T-helper 22 cell (primary cell): ENCODE data around the gene RSPH3.
"Not testable (repeated sequence)": the region's sequence is repeated elsewhere in the genome, so short reads cannot be mapped to it uniquely, and the experiment has no call there.

Experiments used
- DNase-seq: peaks from one replicate; pipeline ENCODE4 v3.0.0-alpha.2; 2020; ENCODE audit warnings: low read depth

The RSPH3 gene

DNA sequence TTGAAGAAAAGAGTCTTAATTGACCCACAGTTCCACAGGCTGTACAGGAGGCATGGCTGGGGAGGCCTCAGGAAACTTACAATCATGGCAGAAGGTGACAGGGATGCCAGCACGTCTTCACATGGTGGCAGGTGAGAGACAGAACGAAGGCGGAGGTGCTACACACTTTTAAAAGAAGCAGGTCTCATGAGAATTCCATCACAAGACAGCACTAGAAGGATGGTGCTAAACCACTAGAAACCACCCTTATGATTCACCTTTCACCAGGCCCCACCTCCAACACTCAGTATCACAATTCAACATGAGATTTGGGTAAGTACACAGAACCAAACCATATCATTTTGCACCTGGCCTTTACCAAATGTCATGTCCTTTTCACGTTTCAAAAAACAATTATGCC is 23.9 kb upstream of the RSPH3 start:
- no peak for DNase-seq

DNA sequence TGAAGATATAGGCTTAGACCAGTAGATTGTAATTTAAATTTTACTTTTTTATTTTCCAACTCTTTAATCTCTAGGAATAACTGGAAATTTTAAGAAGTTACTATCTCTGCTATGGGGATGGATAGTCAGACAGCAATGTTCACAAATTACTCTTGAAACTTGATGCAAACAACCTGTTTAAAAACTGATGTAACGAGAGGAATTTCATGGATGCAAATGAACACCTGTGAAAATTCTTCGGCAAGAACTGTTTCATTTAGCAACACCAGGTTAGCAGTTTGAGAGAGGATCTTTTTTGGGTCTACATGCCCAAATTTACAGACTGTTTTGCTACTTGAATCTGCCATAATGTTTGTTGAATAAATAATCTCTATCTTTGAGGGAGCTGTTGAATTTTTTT is 20.0 kb upstream of the RSPH3 start:
- no peak for DNase-seq

DNA sequence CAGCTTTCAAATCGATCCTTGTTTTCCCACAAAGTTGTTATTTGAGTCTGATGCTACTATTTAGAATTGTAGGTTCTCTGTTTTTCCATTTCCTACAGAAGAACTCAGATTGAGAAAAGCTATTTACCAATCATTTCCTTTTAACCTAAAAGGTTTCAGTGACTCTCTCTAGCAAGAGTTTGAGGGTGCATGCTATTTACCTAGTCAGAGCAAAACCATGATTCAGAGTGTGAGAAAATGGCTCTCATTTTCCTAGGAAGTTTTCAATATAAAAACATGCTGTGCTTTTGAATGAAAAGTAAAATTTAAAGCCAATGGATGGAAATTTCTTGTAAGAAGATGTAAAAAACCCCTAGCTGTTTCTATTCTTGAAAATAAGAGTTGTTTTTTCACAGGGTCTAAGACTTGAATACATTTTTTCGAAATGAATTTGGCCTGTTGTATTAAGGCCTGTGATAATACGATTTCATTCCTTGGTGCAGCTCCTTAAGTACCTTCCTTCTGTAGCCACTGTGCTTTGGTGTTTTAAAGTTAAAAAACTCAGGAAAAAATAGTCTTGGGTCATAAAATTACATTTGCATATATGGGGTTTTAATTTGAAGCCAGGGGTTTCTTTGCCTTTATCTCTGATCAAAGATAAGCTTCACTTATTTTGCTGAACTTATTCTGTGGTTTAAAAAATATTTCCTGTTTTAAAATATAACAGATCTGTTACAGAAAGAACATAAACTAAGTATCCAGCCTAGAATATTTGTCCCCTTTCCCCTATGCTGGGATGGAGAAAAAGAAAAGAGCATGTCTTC is 18.0 kb upstream of the RSPH3 start:
- no peak for DNase-seq

DNA sequence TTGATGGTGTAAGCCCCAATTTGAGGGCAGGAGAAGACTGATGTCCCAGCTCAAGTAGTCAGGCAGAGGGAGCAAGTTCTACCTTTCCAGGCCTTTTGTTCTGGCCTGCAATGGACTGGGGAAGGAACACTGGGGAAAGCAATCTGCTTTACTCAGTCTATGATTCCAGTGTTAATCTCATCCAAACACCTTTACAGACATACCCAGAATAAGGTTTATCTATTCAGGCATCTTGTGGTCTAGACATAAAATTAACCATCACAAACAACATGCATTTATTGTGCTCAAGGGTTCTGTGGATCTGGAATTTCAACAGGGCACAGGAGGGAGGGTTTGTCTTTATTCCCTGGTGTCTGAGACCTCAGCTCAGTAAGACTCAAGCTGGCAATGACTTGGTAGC is 14.4 kb upstream of the RSPH3 start:
- no peak for DNase-seq

DNA sequence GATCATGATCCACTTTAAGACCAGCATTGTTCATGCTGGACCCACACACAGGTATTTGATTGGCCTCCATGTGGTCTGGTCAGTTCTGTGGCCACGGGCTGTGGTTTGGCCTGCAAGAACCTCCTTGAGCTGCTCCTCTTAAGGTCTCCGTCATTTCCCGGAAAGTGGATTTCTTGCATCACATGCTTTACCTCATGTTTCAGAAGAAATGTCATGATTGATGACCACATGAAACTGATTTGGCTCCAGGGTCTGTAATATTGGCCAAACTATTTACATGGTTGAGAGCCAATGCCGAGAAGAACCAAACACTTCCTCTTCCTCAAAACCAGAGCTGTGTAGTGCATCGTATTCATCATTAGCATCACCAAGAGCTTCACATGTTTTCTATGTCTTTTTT is 13.2 kb upstream of the RSPH3 start:
- no peak for DNase-seq

DNA sequence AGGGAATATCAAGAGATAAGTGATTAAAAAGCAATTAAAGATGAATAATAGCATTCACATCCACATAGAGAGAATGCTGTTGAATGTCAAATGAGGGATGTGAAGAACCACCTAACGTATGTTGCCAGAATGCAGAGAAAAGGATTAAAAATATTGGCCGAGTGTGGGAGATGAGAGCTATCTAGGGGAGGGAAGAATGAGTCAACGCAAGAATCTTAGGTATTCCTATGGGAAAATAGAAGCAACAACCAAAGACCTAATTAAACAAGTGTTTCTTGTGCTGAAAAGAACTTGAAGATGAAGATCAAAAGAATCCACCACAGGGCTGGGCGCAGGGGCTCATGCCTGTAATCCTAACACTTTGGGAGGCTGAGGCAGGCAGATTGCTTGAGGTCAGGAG is 12.2 kb upstream of the RSPH3 start:
- DNase-seq, result no peak

DNA sequence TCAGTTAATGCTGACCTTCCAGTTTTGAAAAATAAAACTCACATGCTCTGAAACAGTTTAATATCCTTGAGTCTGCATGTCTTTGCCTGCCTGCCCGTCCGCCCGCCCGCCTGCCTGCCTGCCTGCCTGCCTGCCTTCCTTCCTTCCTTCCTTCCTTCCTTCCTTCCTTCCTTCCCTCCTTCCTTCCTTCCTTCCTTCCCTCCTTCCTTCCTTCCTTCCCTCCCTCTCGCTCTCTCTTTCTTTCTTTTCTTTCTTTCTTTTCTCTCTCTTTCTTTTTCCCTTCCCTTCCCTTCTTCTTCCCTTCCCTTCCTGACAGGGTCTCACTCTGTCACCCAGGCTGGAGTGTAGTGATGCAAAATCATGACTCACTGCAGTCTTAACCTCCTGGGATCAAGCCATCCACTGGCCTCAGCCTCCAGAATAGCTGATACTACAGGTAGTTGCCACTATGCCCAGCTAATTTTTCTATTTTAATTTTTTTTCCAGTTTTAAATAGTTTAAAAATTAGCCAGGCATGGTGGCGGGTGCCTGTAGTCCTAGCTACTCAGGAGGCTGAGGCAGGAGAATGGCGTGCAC is 10.1 kb upstream of the RSPH3 start:
- not testable (repeated sequence) for DNase-seq

DNA sequence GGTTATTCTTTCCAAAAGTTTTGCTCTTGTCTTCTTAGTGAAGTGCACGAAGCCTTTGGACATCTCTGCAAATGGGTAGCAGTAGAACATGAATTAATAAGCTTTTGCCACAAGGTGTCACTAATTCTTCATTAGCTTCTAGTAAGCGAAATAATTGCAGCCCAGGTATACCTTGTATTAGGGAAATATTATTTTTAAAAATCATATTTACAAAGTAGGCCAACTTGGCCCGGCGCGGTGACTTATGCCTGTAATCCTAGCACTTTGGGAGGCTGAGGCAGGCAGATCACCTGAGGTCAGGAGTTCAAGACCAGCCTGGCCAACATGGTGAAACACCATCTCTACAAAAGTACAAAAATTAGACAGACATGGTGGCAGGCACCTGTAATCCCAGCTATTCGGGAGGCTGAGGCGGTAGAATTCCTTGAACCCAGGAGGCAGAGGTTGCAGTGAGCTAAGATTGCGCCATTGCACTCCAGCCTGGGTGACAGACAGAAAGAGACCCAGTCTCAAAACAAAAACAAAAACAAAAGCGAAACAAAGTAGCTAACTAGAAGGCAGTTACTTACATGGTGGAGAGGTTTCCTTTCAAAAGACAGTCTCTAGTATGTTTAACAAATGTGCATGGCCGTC is 8.8 kb upstream of the RSPH3 start:
- no peak for DNase-seq

DNA sequence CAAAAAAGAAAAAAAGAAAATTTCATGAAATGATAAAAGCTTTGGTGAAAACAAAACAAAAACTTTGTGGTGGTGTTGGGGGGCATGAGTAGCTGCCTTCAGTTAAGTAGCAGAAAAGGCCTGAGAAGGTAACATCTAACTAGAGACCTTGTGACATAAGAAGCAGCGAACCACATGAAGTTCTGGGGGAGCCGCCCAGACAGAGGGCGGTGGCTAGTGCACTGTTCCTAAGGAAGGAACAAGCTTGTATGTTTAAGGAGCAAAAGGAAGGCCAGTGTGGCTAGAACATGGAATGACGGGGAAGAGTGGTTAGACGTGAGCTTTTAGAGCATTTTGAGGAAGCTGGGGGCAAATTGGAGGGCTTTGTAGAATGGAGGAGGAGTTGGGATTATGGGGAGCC is 7.5 kb upstream of the RSPH3 start:
- no peak for DNase-seq

DNA sequence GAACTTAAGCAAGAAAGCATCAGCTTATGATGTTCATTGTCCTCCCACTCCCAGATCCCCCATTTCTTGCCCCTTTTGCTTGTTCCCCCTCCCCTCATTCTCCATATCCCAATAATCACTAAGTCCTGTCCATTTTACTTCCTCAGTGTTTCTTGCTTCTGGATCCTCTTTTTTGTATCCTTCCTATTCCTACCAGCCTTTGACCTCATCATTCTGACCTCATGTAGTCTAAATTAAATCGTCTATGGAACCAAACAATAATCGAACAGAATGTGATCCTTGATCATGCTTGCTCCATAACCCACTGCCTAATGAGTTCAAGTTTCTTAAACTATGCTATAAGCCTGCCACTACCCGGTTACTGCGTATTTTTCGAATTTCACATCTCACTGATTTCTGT is 5.4 kb upstream of the RSPH3 start:
- DNase-seq, result no peak

DNA sequence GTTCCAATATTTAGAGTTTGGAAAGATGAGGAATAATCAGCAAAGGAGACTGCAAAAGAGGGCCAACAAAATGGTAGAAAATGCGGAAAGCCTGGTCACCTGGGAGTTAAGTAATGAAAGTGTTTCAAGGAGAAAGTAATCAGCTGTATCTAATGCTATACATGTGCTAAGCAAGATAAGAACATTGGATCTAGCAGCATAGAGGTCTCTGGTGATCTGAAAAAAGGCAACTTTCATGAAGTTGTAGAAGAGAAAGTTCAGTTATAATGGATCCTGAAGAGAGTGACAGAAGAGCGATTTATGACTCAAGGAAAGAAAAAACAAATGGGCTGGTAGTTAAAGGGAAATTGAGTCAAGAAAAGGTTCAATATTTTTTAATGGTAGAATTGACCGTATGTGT is 4.6 kb upstream of the RSPH3 start:
- no peak for DNase-seq

DNA sequence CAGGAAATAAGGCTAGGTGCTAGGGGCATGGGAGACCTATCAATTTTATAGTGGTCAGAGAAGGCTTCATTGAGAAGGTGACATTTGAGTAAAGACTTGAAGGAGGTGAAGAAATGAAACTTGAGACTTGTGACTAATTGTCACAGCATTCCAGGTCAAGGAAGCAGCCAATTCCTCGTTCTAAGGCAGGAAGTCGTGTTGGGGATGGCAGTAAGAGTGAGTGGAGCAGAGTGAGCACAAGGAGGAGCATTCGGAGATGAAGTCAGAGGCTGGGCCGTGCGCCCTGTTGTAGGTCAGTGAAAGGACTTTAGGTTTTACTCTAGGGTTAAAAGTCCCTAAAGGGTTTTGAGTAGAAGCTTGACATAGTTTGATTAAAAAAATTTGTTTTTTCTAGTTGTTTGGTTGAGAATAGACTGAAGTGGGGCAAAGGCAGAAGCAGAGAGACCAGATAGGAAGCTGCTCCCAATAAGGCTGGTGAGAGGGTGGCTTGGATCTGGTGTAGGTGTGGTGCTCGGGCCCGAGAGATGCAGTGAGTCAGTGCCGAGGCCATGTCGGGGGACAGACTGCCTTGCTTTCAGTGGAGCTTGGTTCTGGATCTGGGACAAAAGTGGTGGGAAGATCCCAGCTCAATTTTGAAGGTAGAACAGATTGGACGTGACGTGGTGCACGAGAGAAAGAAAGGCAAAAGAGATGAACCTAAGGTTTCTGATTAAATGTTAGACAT is 2.6 kb upstream of the RSPH3 start:
- DNase-seq, result no peak

DNA sequence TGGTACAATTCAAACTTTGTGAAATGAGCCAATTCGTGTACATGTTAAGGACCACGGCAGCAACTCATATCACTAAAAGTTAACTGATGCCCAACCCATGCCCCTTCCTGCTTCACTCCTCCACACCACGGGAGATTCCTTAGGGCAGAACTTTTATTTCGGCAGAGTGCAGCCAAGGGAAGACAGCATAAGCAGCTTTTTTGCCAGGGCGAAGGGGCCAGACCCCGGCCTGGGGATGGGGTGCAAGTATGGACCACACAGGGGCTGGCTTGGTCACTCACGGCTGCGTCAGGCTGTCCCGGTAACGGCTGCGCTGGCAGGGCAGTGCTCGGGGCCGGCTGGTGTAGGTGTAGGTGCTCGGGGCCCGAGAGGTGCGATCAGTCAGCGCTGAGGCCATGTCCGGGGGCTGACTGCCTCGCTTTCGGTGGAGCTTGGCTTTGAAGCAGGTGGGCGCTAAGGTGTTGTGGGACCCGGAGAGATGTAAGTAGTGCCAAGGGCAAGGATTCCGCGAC is 792 bp downstream of the RSPH3 start:
- no peak for DNase-seq

DNA sequence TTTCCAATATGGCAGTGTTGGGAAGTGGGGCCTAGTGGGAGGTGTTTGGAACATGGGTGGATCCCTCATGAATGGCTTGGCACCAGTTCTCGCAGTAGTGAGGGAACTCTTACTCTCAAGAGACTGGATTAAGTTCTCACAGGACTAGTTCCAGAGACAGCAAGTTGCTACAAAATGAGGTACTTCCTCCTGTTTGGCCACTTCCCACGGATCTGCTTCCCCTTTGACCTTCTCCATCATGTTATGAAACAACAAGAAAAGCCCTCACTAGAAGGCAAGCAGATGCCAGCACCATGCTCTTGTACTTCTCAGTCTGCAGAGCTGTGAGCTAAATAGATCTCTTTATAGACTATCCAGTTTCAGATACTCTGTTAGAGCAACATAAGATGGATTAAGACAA is 3.1 kb downstream of the RSPH3 start:
- no peak for DNase-seq

DNA sequence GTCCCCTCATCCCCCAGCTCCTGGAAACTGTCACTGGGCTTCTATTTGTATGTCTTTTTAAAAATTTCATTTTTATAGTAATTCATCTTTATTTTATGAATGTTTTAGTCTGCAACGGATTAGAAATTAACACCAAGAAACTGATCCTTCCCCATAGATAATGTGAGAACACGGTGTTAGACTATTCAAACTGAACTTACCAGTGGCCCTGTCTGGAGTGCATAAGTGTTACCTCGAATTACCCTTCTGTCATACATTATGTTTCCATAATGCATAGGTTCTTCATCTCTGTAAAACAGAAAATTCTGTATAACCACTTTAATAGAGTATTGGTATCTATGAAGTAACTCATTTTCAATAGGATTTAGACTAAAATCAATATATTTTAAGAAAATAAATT is 6.4 kb downstream of the RSPH3 start:
- DNase-seq, result no peak

DNA sequence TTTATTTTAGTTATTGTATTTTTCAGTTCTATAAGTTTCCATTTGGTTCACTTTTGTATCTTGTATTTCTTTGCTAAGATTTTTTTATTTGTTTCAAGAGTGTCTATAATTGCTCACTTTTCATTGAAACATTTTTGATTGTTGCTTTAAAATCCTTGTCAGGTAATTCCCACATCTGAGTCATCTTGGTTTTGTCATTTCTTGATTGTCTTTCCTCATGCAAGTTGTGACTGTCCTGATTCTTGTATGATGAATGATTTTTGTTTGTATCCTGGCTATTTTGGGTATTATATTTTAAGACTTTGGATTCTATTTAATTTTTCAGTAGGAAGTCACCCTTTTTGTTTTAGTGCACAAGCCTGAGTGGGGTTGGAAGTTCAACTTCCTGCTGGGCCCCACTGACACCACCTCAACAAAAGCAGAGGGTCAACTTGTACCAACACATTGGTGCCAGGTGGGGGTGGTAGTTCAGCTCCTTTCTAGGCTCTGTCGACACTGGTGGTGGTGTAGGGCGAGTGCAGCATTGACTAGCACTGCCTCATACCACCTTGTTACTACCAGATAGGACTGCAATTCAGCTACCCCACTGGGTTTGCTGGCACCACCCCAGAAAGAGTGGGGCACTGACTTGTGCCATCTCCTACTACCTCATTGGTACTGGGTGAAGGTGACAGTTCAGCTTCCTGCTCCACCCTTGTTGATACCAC is 8.8 kb downstream of the RSPH3 start:
- no peak for DNase-seq

DNA sequence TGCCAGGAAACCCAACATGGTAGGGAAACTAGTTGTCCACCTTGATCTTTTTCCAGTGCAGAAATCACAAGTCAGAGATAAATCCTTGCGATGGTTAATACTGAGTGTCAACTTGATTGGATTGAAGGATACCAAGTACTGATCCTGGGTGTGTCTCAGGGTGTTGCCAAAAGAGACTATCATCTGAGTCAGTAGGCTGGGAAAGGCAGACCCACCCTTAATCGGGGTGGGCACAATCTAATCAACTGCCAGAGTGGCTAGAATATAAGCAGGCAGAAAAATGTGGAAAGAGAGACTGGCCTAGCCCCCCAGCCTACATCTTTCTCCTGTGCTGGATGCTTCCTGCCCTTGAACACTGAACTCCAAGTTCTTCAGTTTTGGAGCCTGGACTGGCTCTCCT is 10.3 kb downstream of the RSPH3 start:
- not testable (repeated sequence) for DNase-seq

DNA sequence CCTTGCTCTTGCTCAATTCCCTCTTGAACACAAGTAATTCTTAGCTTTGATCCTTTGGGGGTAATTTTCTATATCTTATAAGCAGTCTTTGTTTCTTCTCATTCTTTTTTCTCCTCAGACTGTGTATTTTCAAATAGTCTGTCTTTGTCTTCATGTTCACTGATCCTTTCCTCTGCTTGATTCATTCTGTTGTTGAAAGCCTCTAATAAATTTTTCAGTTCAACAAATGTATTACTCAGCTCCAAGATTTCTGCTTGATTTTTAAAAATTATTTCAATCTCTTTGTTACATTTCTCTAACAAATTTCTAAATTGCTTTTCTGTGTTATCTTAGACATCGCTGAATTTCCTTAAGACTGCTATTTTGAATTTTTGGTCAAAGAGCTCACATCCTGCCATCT is 11.5 kb downstream of the RSPH3 start:
- no peak for DNase-seq

DNA sequence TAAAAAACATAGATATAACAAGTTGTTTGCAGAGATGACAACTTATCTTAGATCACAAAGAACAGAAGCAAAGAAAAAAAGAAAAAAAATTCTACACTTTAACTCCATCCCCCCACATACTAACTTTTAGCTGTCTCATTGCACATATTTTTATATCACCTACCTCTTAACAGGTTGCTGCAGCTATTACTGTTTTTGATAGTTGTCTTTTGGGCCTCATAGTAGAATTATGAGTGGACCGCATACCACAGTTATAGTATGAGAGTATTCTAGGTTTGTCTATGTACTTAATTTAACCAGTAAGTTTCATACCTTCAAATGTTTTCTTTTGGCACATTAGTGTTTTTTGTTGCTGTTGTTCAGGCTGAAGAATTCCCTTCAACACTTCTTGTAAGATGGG is 12.3 kb downstream of the RSPH3 start:
- no peak for DNase-seq

DNA sequence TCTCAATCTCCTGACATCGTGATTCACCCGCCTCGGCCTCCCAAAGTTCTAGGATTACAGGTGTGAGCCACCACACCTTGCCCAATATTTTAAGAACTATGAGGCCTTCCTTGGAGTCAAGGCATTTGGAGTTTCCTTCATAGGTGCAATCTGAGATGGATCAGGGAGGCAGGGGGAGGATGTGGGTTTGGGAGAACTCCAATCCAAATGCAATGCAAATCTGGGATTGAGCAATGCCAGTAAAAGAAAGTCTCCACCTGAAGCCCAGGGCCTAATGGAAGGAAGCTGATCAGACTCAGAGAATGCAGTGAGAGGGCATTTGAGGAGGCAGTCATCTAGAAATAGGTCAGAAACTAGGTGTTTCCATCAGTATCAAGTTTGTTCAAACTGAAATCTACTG is 21.2 kb downstream of the RSPH3 start:
- DNase-seq, result no peak

DNA sequence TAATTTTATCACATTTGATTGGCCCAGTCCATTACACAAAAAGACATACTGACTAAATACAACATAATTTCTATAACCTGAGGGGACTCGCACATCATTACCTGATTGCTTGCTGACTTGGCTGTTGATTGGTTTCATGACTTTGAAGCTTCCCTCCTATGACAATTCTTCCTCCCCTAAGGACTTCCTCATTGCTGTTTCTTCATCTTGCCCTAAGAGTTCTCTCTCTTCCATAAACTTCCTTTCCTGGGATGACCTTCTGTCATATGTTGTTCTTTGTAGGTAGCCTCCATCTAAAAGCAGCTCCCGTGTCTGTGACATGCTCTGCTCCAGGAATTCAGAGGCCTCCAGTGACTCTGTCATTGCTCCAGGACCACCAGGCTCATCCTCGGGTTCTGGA is 22.6 kb downstream of the RSPH3 start:
- DNase-seq, result no peak
